Neural progenitor cell (in vitro differentiated cells): ENCODE data around the gene TCAIM. TPM values are rescaled to one million over a fixed set of nuclear protein-coding genes. Genes with fewer than 3 reads are reported as not detected.

ENCODE experiments used
- DNase-seq: peaks from one replicate; pipeline ENCODE4 v3.0.0-alpha.2; 2016; ENCODE audit warnings: low spot score
- H2AFZ ChIP-seq: fragments of 200-600 bp; sonication (generic); replicated peaks from 2 replicates; pipeline ENCODE4 v1.6.1; 2016; ENCODE audit warnings: antibody characterized with exemption
- H3F3A ChIP-seq: fragments of 200-600 bp; sonication (generic); 2 replicates; pipeline ENCODE4 v1.6.1; 2016; ENCODE audit warnings: antibody characterized with exemption, low read depth
- H3K27ac ChIP-seq: fragments of 200-600 bp; sonication (generic); 2 replicates; pipeline ENCODE4 v1.5.1; 2016; ENCODE audit warnings: mild to moderate bottlenecking
- H3K27me3 ChIP-seq: fragments of 200-600 bp; sonication (generic); 2 replicates; pipeline ENCODE4 v1.6.1; 2016; ENCODE audit warnings: mild to moderate bottlenecking, moderate library complexity
- H3K36me3 ChIP-seq: fragments of 200-600 bp; sonication (generic); 2 replicates; pipeline ENCODE4 v1.5.1; 2016
- H3K4me1 ChIP-seq: fragments of 200-600 bp; sonication (generic); 2 replicates; pipeline ENCODE4 v1.6.1; 2016; ENCODE audit warnings: mixed run types
- H3K4me2 ChIP-seq: fragments of 200-600 bp; sonication (generic); 2 replicates; pipeline ENCODE4 v1.6.1; 2016
- H3K4me3 ChIP-seq: fragments of 200-600 bp; sonication (generic); 2 replicates; pipeline ENCODE4 v1.5.1; 2016
- H3K79me2 ChIP-seq: fragments of 200-600 bp; sonication (generic); 2 replicates; pipeline ENCODE4 v1.6.1; 2016; ENCODE audit warnings: low read depth
- H3K9ac ChIP-seq: fragments of 200-600 bp; sonication (generic); 2 replicates; pipeline ENCODE4 v1.6.1; 2016
- H3K9me3 ChIP-seq: fragments of 200-600 bp; sonication (generic); 2 replicates; pipeline ENCODE4 v1.5.1; 2016; ENCODE audit warnings: low read depth
- H4K20me1 ChIP-seq: fragments of 200-600 bp; sonication (generic); 2 replicates; pipeline ENCODE4 v1.6.1; 2016; ENCODE audit warnings: low read depth
- H3K27ac Mint-ChIP-seq: 3 replicates; pipeline ENCODE4 v1.8.0; 2021; ENCODE audit warnings: mixed read lengths
- H3K27me3 Mint-ChIP-seq: 2 replicates; pipeline ENCODE4 v1.8.0; 2022; ENCODE audit warnings: low read depth, mild to moderate bottlenecking, inconsistent platforms, moderate library complexity, mixed read lengths; ENCODE audit not compliant: insufficient read depth
- H3K36me3 Mint-ChIP-seq: 3 replicates; pipeline ENCODE4 v1.8.0; 2021; ENCODE audit warnings: mixed read lengths
- H3K4me1 Mint-ChIP-seq: 3 replicates; pipeline ENCODE4 v1.8.0; 2021; ENCODE audit warnings: mixed read lengths
- H3K4me3 Mint-ChIP-seq: 3 replicates; pipeline ENCODE4 v1.8.0; 2021; ENCODE audit warnings: mild to moderate bottlenecking, moderate library complexity, mixed read lengths
- H3K9me3 Mint-ChIP-seq: 3 replicates; pipeline ENCODE4 v1.8.0; 2020; ENCODE audit warnings: mixed read lengths
- CTCF ChIP-seq: fragments of 200-600 bp; sonication (generic); IDR thresholded peaks from 2 replicates; pipeline ENCODE4 v1.5.1; 2017; ENCODE audit warnings: antibody characterized with exemption, mild to moderate bottlenecking
- EZH2 ChIP-seq: fragments of 200-600 bp; sonication (generic); IDR thresholded peaks from 2 replicates; pipeline ENCODE4 v1.6.1; 2017; ENCODE audit warnings: antibody characterized with exemption, mild to moderate bottlenecking, moderate library complexity
- EZH2phosphoT487 ChIP-seq: fragments of 200-600 bp; sonication (generic); IDR thresholded peaks from 2 replicates; pipeline ENCODE4 v1.6.1; 2017; ENCODE audit warnings: antibody characterized with exemption
- total RNA-seq: library from RNA; depleted of rRNA; stranded (reverse); fragments of >200 nt; gene quantifications from 2 replicates; pipeline ENCODE4 v1.2.3, GENCODE V29; 2015; ENCODE audit warnings: low replicate concordance

TCAIM gene
- total RNA-seq, 1 donor from 2014 or later = 31.8 TPM

DNA sequence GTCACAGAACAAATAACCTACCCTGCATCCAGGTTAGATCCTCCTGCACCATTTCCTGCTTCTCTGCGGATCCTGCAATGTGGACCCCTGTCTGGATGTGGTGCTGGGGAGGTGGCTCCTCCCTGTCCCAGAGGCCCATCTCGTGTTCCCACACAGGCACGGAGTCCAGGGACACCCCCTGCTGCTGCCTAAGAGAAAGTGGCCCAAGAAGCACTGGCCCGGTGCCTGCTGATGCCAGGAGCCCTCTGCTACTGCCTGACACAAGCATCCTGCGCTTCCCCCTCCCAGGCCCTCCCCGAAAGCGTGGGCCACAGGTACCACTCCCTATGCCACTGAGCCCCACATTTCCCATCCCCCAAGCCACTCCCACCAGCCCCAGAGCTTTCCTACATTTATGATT is 90.3 kb downstream of the TCAIM start:
- Mint-ChIP-seq H3K9me3 (no peaks in the 10 kb centered on the region), H3K4me3 (no peak overlapping the region), H3K27ac (no peak overlapping the region), H3K4me1 (peaks cover 19% of the 10 kb centered on the region), H3K36me3 (no peaks in the 10 kb centered on the region), H3K27me3 (peaks cover 2% of the 10 kb centered on the region)
- no peaks in the 10 kb centered on the region for H3K4me1 ChIP-seq
- H2AFZ ChIP-seq = no peak overlapping the region
- H3K4me3 ChIP-seq = no peak overlapping the region
- no peaks in the 10 kb centered on the region for H4K20me1 ChIP-seq
- H3K27me3 ChIP-seq = no peaks in the 10 kb centered on the region
- TF ChIP-seq EZH2 (no peak), CTCF (no peak), EZH2phosphoT487 (no peak)
- H3K4me2 ChIP-seq = no peak overlapping the region
- H3K79me2 ChIP-seq = no peaks in the 10 kb centered on the region
- no peak overlapping the region for H3K9ac ChIP-seq
- H3K36me3 ChIP-seq = no peaks in the 10 kb centered on the region
- DNase-seq = no peak
- H3F3A ChIP-seq = no peaks in the 10 kb centered on the region
- H3K27ac ChIP-seq = no peak overlapping the region
- no peaks in the 10 kb centered on the region for H3K9me3 ChIP-seq

DNA sequence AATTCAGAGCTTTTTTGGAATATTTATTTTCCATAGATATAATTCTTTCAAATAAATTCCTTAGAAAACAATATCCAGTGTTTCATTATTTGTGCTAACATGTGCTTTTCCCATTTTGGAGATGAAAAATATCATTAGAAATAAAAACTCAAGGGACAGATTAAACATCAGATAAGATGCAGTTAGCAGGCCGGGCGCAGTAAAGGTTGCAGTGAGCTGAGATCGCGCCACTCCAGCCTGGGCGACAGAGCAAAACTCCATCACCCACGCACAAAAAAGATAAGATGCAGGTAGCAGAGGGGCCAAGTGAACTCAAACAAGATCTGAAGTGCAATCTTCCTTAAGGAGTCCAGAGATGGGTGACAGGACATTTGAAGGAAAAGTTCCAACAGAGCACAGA is 90.9 kb downstream of the TCAIM start:
- Histone ChIP-seq H3K4me1 (no peaks in the 10 kb centered on the region), H3K4me2 (no peak overlapping the region), H3K79me2 (no peaks in the 10 kb centered on the region), H3K36me3 (no peaks in the 10 kb centered on the region), H2AFZ (no peak overlapping the region), H3K9me3 (no peaks in the 10 kb centered on the region), H4K20me1 (no peaks in the 10 kb centered on the region), H3F3A (no peaks in the 10 kb centered on the region), H3K4me3 (no peak overlapping the region), H3K27ac (no peak overlapping the region), H3K9ac (no peak overlapping the region), H3K27me3 (no peaks in the 10 kb centered on the region)
- H3K27me3 Mint-ChIP-seq = peaks cover 3% of the 10 kb centered on the region
- H3K27ac Mint-ChIP-seq = peak overlapping the region; percentile 12
- peaks cover 19% of the 10 kb centered on the region for H3K4me1 Mint-ChIP-seq
- TF ChIP-seq EZH2phosphoT487 (no peak), EZH2 (no peak), CTCF (no peak)
- peak overlapping the region; percentile 26 for H3K4me3 Mint-ChIP-seq
- no peaks in the 10 kb centered on the region for H3K36me3 Mint-ChIP-seq
- H3K9me3 Mint-ChIP-seq = no peaks in the 10 kb centered on the region
- no peak for DNase-seq

DNA sequence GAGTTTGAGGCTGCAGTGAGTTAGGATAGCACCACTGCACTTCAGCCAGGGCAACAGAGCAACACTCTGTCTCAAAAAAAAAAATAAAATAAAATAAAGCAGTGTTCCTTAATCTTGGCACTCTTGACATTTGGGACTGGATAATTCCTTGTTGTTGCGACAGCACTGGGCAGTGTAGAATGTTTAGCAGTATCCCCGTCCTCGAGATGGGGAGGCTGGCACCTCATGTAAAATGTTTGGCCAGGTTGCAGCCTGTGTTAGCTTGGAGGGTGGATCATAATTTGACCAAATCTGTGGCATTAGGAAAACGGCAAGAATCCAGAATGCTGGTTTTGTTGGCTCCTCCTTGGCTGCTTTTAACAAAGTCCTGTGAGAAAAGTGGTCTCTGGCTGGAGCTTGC is 91.9 kb downstream of the TCAIM start:
- H3K9me3 ChIP-seq = no peaks in the 10 kb centered on the region
- Mint-ChIP-seq H3K27ac (no peak overlapping the region), H3K36me3 (no peaks in the 10 kb centered on the region), H3K4me3 (no peak overlapping the region), H3K9me3 (no peaks in the 10 kb centered on the region), H3K27me3 (peaks cover 6% of the 10 kb centered on the region), H3K4me1 (peaks cover 14% of the 10 kb centered on the region)
- H3K4me2 ChIP-seq = no peak overlapping the region
- H3K36me3 ChIP-seq = no peaks in the 10 kb centered on the region
- no peaks in the 10 kb centered on the region for H3F3A ChIP-seq
- H3K27ac ChIP-seq = no peak overlapping the region
- no peak overlapping the region for H3K9ac ChIP-seq
- no peaks in the 10 kb centered on the region for H3K27me3 ChIP-seq
- no peak overlapping the region for H3K4me3 ChIP-seq
- no peak for DNase-seq
- H2AFZ ChIP-seq = no peak overlapping the region
- no peaks in the 10 kb centered on the region for H3K4me1 ChIP-seq
- TF ChIP-seq CTCF (no peak), EZH2phosphoT487 (no peak), EZH2 (no peak)
- H3K79me2 ChIP-seq = no peaks in the 10 kb centered on the region
- H4K20me1 ChIP-seq = no peaks in the 10 kb centered on the region
